GM19043 (cell line): Measurements from ENCODE around the gene NBAS.
"Not testable (repeated sequence)": the region's sequence is repeated elsewhere in the genome, so short reads cannot be mapped to it uniquely, and the experiment has no call there.

Experiments
- ATAC-seq: cut with Tn5 transposase; IDR thresholded peaks from one replicate; pipeline ENCODE4 v1.9.1; 2021; ENCODE audit warnings: low read depth; ENCODE audit not compliant: unreplicated experiment

The NBAS gene

GRCh38 chr2:15485949-15486348 is 75.2 kb downstream of the NBAS start:
- ATAC-seq = no peak

- ATAC-seq = no peak
Observed at GRCh38 chr2:15481000-15481399, 80.1 kb downstream of the NBAS start.

GRCh38 chr2:15480552-15480951 is 80.6 kb downstream of the NBAS start:
- no peak for ATAC-seq

- no peak for ATAC-seq
Observed at GRCh38 chr2:15472876-15473275, 88.3 kb downstream of the NBAS start.

GRCh38 chr2:15472133-15472532 is 89.0 kb downstream of the NBAS start:
- no peak for ATAC-seq

- no peak for ATAC-seq
Observed at GRCh38 chr2:15471606-15472005, 89.5 kb downstream of the NBAS start.

GRCh38 chr2:15460112-15460620 is 101.0 kb downstream of the NBAS start:
- ATAC-seq = no peak

- ATAC-seq = no peak
Observed at GRCh38 chr2:15458277-15458676, 102.9 kb downstream of the NBAS start.

- no peak for ATAC-seq
Observed at GRCh38 chr2:15457868-15458267, 103.3 kb downstream of the NBAS start.

GRCh38 chr2:15456352-15456751 is 104.8 kb downstream of the NBAS start:
- ATAC-seq = no peak

- no peak for ATAC-seq
Observed at GRCh38 chr2:15450808-15451207, 110.3 kb downstream of the NBAS start.

GRCh38 chr2:15449556-15450236 is 111.4 kb downstream of the NBAS start:
- ATAC-seq = no peak

- ATAC-seq = no peak
Observed at GRCh38 chr2:15448250-15448839, 112.8 kb downstream of the NBAS start.

GRCh38 chr2:15447381-15447780 is 113.8 kb downstream of the NBAS start:
- ATAC-seq = no peak

GRCh38 chr2:15446961-15447360 is 114.2 kb downstream of the NBAS start:
- ATAC-seq = no peak

GRCh38 chr2:15445891-15446562 is 115.1 kb downstream of the NBAS start:
- ATAC-seq = no peak

GRCh38 chr2:15439768-15440524 is 121.2 kb downstream of the NBAS start:
- not testable (repeated sequence) for ATAC-seq

- ATAC-seq = not testable (repeated sequence)
Observed at GRCh38 chr2:15439366-15439765, 121.8 kb downstream of the NBAS start.

- ATAC-seq = no peak
Observed at GRCh38 chr2:15436195-15436594, 124.9 kb downstream of the NBAS start.

GRCh38 chr2:15435474-15435873 is 125.7 kb downstream of the NBAS start:
- ATAC-seq = no peak

- no peak for ATAC-seq
Observed at GRCh38 chr2:15432642-15433256, 128.4 kb downstream of the NBAS start.
